Activated CD4-positive, alpha-beta T cell treated with anti-CD3 and anti-CD28 coated beads, Interleukin-10, Interleukin-2, amounts not matched to agents 100 ng/mL and 50 ng/mL, durations not matched to agents 16 hours and 8 hours (primary cell): ENCODE data around the gene CNTD1.
"Not testable (repeated sequence)": the region's sequence is repeated elsewhere in the genome, so short reads cannot be mapped to it uniquely, and the experiment has no call there.

Source experiments
- DNase-seq: peaks from one replicate; pipeline ENCODE4 v3.0.0-alpha.2; 2020

CNTD1 gene

DNA sequence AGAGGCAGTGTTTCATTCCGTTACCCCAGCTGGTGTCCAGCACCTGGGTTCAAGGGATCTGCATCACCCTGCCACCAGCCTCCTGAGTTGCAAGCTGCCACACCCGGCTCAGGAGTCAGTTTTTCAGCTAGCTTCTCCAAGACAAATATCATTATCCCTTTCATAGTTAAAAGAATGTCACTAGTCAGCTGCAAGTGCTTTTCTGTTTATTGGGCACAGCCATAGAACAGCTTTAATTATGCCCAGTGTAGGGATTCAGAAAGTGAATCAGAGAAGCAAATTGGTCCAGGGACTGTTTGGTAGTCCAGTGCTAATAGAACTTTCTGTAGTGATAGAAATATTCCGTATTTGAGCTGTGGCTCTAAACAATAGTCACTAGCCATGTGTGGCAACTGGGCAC lies 49.4 kb downstream of the CNTD1 start:
- no peak for DNase-seq

DNA sequence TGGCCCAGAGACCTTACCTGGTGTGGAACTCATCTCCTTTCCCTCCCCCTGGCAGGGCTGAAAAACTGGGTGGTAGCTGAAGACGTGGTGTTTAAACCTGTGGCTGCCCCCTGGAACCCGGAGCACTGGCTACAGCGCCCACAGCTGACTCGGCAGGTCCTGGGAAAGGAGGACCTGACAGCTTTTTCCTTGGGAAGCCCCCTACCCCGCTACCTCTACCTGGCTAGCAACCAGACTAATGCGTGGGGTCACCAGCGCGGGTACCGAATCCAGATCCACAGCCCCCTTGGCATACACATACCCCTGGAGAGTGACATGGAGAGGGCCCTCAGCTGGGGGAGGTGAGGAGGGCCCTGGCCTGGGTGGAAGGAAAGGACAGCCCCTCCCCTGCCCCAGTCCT lies 50.4 kb downstream of the CNTD1 start:
- DNase-seq: no peak

DNA sequence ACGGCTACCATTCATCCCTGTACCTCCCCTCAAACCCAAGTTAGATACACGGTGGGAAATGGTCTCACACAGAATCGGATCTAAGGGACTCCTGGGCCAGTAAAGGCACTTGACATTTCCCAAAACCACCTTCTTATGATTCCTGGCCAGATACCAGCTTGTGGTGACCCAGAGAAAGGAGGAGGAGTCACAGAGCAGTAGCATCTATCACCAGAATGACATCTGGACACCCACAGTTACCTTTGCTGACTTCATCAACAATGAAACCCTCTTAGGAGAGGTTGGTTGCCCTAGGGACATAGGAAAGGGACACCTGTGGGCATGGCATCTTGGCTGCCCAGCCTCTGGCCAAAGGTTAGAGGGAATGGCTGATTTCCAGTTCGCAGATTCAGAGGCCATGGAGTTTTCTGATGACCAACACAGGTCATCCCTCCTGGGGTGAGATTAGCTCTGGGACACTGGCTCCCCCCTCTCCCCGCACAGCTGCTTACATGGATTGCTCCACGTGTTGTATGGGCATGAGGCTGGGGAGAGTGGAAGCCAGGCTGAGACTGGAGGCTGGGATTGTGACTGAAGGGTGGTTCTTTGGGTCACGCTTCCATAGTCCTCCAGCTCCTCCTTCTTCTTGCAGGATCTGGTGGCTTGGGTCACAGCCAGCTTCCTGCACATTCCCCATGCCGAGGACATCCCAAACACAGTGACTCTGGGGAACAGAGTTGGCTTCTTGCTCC lies 51.0 kb downstream of the CNTD1 start:
- DNase-seq: no peak

DNA sequence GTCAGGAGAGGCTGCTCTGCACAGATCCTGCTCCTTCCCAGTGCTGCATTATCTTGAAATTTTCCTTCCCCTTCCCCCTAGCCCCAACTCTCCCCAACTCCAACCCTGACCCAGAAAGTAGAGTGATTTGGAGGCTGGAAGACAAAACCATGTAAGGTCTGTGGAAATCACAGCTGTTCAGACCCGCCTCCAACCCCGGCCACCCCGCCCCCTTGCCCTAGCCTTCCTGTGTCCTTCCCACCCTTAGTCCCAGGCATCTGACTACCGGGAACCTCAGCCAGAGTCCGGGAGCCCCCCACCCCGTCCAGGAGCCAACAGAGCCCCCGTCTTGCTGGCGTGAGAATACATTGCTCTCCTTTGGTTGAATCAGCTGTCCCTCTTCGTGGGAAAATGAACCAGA lies 52.3 kb downstream of the CNTD1 start, which contains the start of gene AOC3:
TSS of gene AOC3 (plus strand) at position 246 of the 400 bp plus-strand sequence. CDS start at position 391, 145 bp downstream.
- no peak for DNase-seq

DNA sequence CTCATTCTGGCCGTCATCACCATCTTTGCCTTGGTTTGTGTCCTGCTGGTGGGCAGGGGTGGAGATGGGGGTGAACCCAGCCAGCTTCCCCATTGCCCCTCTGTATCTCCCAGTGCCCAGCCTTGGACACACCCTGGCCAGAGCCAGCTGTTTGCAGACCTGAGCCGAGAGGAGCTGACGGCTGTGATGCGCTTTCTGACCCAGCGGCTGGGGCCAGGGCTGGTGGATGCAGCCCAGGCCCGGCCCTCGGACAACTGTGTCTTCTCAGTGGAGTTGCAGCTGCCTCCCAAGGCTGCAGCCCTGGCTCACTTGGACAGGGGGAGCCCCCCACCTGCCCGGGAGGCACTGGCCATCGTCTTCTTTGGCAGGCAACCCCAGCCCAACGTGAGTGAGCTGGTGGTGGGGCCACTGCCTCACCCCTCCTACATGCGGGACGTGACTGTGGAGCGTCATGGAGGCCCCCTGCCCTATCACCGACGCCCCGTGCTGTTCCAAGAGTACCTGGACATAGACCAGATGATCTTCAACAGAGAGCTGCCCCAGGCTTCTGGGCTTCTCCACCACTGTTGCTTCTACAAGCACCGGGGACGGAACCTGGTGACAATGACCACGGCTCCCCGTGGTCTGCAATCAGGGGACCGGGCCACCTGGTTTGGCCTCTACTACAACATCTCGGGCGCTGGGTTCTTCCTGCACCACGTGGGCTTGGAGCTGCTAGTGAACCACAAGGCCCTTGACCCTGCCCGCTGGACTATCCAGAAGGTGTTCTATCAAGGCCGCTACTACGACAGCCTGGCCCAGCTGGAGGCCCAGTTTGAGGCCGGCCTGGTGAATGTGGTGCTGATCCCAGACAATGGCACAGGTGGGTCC lies 52.9 kb downstream of the CNTD1 start:
- not testable (repeated sequence) for DNase-seq

DNA sequence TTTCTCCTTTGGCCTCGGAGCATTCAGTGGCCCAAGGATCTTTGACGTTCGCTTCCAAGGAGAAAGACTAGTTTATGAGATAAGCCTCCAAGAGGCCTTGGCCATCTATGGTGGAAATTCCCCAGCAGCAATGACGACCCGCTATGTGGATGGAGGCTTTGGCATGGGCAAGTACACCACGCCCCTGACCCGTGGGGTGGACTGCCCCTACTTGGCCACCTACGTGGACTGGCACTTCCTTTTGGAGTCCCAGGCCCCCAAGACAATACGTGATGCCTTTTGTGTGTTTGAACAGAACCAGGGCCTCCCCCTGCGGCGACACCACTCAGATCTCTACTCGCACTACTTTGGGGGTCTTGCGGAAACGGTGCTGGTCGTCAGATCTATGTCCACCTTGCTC lies 53.7 kb downstream of the CNTD1 start:
- no peak for DNase-seq

DNA sequence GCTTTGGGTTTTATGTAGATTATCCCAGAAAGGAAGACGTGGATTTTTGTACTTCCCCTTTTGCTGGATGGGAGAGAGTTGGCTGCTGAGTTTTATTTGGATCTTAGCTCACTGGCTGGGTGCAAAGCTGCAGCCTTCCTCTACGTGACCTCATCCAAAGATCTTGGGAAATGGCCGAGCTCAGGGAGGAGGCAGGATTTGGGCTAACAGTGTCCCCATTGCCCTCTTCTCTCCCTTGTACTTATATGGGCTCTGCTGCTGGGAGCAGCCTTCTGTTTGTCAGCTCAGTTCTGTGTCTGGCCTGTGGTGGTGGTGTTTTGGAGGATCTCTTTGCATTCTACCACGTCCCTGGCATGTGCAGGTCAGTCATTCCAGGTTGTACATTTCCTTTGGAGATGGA lies 54.3 kb downstream of the CNTD1 start:
- DNase-seq: no peak

DNA sequence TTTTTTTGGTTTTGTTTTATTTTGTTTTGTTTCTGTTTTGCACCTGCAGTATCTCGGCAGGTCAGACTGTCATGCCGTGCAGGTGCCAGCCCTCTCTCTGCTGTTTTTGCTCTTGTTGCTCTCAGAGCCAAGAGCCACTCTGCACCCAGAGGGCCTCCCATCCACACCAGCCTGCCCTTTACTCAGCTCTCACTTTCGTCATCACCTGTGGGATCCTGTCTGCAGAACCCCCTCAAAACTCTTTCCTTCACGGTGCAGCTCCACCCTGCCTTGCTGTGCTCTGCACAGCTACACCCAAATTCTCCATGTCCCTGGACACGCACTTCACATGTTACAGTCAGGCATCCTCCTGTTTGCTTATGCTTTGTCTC lies 54.9 kb downstream of the CNTD1 start:
- DNase-seq: no peak

DNA sequence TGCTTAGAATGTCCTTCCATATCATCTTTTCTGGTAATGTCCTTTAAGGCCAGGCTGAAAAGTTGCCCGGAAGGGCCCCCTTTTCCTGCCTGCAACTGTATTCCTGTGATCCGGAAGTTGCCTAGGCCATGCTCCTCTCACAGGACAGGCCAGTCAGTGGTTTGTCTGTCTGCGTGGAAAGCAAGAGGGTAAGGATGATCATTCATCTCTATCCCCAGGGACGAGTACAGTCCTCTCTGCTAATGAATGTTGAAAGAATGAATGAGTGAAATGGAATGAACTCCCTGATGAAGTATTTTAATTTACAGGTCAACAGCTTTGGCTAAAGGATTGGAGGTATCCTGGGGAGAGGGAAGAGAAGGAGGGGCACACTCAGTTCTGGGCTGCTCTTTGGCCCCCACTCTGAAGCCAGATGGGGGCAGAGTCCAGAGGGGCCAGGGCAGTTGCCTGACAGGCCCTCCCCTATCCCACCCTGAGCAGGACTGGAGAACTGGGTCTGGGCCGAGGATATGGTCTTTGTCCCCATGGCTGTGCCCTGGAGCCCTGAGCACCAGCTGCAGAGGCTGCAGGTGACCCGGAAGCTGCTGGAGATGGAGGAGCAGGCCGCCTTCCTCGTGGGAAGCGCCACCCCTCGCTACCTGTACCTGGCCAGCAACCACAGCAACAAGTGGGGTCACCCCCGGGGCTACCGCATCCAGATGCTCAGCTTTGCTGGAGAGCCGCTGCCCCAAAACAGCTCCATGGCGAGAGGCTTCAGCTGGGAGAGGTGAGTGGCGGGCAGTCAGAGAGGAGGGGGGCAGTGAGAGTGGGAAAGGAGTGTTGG lies 55.5 kb downstream of the CNTD1 start:
- no peak for DNase-seq

DNA sequence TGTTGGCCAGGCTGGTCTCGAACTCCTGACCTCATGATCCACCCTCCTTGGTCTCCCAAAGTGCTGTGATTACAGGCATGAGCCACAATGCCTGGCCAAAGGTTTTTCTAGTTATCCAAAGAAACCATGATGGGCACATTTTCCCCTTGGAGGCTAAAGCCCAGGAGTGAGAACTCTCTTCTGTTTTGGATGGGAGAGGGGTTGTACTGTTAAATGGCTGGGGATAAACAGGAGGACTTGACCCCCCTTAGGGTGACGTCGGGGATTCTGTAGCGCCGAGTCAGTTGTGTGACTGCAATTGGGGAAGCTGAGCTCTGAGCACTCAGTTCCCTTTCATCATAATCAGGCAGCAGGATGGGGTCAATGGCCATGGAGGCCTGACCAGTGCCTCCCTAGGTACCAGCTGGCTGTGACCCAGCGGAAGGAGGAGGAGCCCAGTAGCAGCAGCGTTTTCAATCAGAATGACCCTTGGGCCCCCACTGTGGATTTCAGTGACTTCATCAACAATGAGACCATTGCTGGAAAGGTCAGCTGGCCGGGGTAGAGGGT lies 56.5 kb downstream of the CNTD1 start:
- DNase-seq: no peak

DNA sequence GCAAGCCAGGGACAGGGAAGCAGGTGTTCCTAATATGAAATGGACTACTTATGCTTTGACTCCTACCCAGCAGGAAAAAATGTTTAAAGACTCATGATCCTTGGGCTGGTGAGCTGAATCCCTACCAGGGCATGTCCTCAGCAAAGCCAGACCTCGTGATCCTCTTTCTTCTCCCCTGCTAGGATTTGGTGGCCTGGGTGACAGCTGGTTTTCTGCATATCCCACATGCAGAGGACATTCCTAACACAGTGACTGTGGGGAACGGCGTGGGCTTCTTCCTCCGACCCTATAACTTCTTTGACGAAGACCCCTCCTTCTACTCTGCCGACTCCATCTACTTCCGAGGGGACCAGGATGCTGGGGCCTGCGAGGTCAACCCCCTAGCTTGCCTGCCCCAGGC lies 57.4 kb downstream of the CNTD1 start:
- DNase-seq: not testable (repeated sequence)

DNA sequence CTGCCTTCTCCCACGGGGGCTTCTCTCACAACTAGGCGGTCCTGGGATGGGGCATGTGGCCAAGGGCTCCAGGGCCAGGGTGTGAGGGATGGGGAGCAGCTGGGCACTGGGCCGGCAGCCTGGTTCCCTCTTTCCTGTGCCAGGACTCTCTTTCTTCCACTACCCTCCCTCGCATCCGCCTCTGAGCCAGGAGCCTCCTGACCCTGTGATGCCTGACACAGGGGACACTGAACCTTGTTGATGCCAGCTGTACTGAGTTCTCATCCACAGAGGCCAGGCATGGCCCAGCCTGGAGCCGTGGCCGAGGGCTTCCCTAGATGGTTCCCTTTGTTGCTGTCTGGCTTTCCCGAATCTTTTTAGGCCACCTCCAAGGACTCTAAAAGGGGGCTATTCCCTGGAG lies 57.9 kb downstream of the CNTD1 start:
- not testable (repeated sequence) for DNase-seq

DNA sequence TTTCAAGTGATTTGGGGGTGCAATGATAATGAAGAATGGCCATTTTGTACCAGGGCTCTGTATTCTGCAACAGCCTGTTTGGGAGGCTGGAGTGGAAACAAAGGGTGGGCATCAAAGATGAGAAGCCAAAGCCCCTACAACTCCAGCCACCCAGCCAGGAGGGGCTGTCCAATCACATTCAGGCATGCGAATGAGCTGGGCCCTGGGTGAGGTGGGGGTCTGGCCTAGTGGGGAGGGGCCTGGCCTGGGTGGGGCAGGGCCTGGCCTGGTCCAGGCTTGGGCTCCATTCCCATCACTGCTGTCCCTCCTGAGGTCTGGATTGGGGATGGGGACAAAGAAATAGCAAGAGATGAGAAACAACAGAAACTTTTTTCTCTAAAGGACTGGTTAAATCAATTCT lies 58.7 kb downstream of the CNTD1 start:
- DNase-seq: no peak
